Measurements from ENCODE around the gene NPFFR1.
A peak's percentile ranks its signal among the peaks of the same experiment; 100 is the strongest.

NPFFR1 gene

GRCh38 chr10:70283445-70284399 is at the start of gene NPFFR1:
TSS of gene NPFFR1 (minus strand) at chr10:70284004. CDS start at chr10:70283676, 328 bp downstream.
- Histone ChIP-seq H3K36me3 (ENCODE audit: insufficient read depth, low read depth, low read length) (no peaks in the 10 kb centered on the region), H3K9ac (ENCODE audit: low read depth, low read length) (no peak within 1 kb of the TSS), H3K9me3 (ENCODE audit: insufficient read depth, low read depth, low read length) (no peaks in the 10 kb centered on the region), H3K4me1 (ENCODE audit: insufficient read depth, low read length) (no peaks in the 10 kb centered on the region), H3K4me3 (ENCODE audit: low read length) (peak within 1 kb of the TSS; percentile 53), H3K27ac (ENCODE audit: low read length) (no peak within 1 kb of the TSS), H3K27me3 (ENCODE audit: insufficient read depth, low read length) (peaks cover 53% of the 10 kb centered on the region)

GRCh38 chr10:70333268-70333667 is 49.5 kb upstream of the NPFFR1 start:
- no peak overlapping the region for H3K27ac ChIP-seq (ENCODE audit: low read length)
- no peak overlapping the region for H3K9ac ChIP-seq (ENCODE audit: low read depth, low read length)
- H3K27me3 ChIP-seq (ENCODE audit: insufficient read depth, low read length), result no peaks in the 10 kb centered on the region
- peaks cover 2% of the 10 kb centered on the region; the same call in 1 of the 2 replicates for H3K4me1 ChIP-seq (ENCODE audit: insufficient read depth, low read length)
- no peak overlapping the region for H3K4me3 ChIP-seq (ENCODE audit: low read length)
- peaks cover under 1% of the 10 kb centered on the region; the same call in 1 of the 2 replicates for H3K36me3 ChIP-seq (ENCODE audit: insufficient read depth, low read depth, low read length)
- H3K9me3 ChIP-seq (ENCODE audit: insufficient read depth, low read depth, low read length), result no peaks in the 10 kb centered on the region; the same call in 1 of the 2 replicates

GRCh38 chr10:70331486-70332268 is 47.9 kb upstream of the NPFFR1 start:
- Histone ChIP-seq H3K9ac (ENCODE audit: low read depth, low read length) (no peak overlapping the region), H3K27ac (ENCODE audit: low read length) (no peak overlapping the region), H3K9me3 (ENCODE audit: insufficient read depth, low read depth, low read length) (no peaks in the 10 kb centered on the region; the same call in 1 of the 2 replicates), H3K27me3 (ENCODE audit: insufficient read depth, low read length) (no peaks in the 10 kb centered on the region), H3K4me3 (ENCODE audit: low read length) (no peak overlapping the region), H3K4me1 (ENCODE audit: insufficient read depth, low read length) (no peaks in the 10 kb centered on the region; the same call in 1 of the 2 replicates), H3K36me3 (ENCODE audit: insufficient read depth, low read depth, low read length) (no peaks in the 10 kb centered on the region; the same call in 1 of the 2 replicates)

- H3K27me3 ChIP-seq (ENCODE audit: insufficient read depth, low read length), result no peaks in the 10 kb centered on the region
- no peak overlapping the region for H3K9ac ChIP-seq (ENCODE audit: low read depth, low read length)
- no peaks in the 10 kb centered on the region; the same call in 1 of the 2 replicates for H3K36me3 ChIP-seq (ENCODE audit: insufficient read depth, low read depth, low read length)
- H3K27ac ChIP-seq (ENCODE audit: low read length), result no peak overlapping the region
- H3K9me3 ChIP-seq (ENCODE audit: insufficient read depth, low read depth, low read length), result no peaks in the 10 kb centered on the region; the same call in 1 of the 2 replicates
- H3K4me1 ChIP-seq (ENCODE audit: insufficient read depth, low read length), result no peaks in the 10 kb centered on the region
- H3K4me3 ChIP-seq (ENCODE audit: low read length), result no peak overlapping the region
Observed at GRCh38 chr10:70331160-70331485, 47.3 kb upstream of the NPFFR1 start.

- Histone ChIP-seq H3K36me3 (ENCODE audit: insufficient read depth, low read depth, low read length) (no peaks in the 10 kb centered on the region; the same call in 1 of the 2 replicates), H3K9me3 (ENCODE audit: insufficient read depth, low read depth, low read length) (no peaks in the 10 kb centered on the region; the same call in 1 of the 2 replicates), H3K9ac (ENCODE audit: low read depth, low read length) (no peak overlapping the region), H3K27me3 (ENCODE audit: insufficient read depth, low read length) (no peaks in the 10 kb centered on the region), H3K4me1 (ENCODE audit: insufficient read depth, low read length) (no peaks in the 10 kb centered on the region), H3K27ac (ENCODE audit: low read length) (no peak overlapping the region), H3K4me3 (ENCODE audit: low read length) (no peak overlapping the region)
Observed at GRCh38 chr10:70330671-70331070, 46.9 kb upstream of the NPFFR1 start.

GRCh38 chr10:70328967-70329366 is 45.2 kb upstream of the NPFFR1 start:
- no peaks in the 10 kb centered on the region for H3K4me1 ChIP-seq (ENCODE audit: insufficient read depth, low read length)
- H3K27ac ChIP-seq (ENCODE audit: low read length), result no peak overlapping the region
- no peak overlapping the region for H3K9ac ChIP-seq (ENCODE audit: low read depth, low read length)
- H3K4me3 ChIP-seq (ENCODE audit: low read length), result no peak overlapping the region
- H3K36me3 ChIP-seq (ENCODE audit: insufficient read depth, low read depth, low read length), result no peaks in the 10 kb centered on the region; the same call in 1 of the 2 replicates
- H3K27me3 ChIP-seq (ENCODE audit: insufficient read depth, low read length), result no peaks in the 10 kb centered on the region
- H3K9me3 ChIP-seq (ENCODE audit: insufficient read depth, low read depth, low read length), result no peaks in the 10 kb centered on the region; the same call in 1 of the 2 replicates

GRCh38 chr10:70328018-70328417 is 44.2 kb upstream of the NPFFR1 start:
- Histone ChIP-seq H3K9ac (ENCODE audit: low read depth, low read length) (no peak overlapping the region), H3K27ac (ENCODE audit: low read length) (no peak overlapping the region), H3K36me3 (ENCODE audit: insufficient read depth, low read depth, low read length) (no peaks in the 10 kb centered on the region), H3K4me3 (ENCODE audit: low read length) (no peak overlapping the region), H3K27me3 (ENCODE audit: insufficient read depth, low read length) (no peaks in the 10 kb centered on the region), H3K4me1 (ENCODE audit: insufficient read depth, low read length) (no peaks in the 10 kb centered on the region), H3K9me3 (ENCODE audit: insufficient read depth, low read depth, low read length) (no peaks in the 10 kb centered on the region)

- Histone ChIP-seq H3K27me3 (ENCODE audit: insufficient read depth, low read length) (no peaks in the 10 kb centered on the region), H3K27ac (ENCODE audit: low read length) (no peak overlapping the region), H3K4me1 (ENCODE audit: insufficient read depth, low read length) (no peaks in the 10 kb centered on the region), H3K9ac (ENCODE audit: low read depth, low read length) (no peak overlapping the region), H3K4me3 (ENCODE audit: low read length) (no peak overlapping the region), H3K36me3 (ENCODE audit: insufficient read depth, low read depth, low read length) (no peaks in the 10 kb centered on the region), H3K9me3 (ENCODE audit: insufficient read depth, low read depth, low read length) (no peaks in the 10 kb centered on the region)
Observed at GRCh38 chr10:70324951-70325781, 41.4 kb upstream of the NPFFR1 start.

GRCh38 chr10:70324339-70324861 is 40.6 kb upstream of the NPFFR1 start:
- Histone ChIP-seq H3K9ac (ENCODE audit: low read depth, low read length) (no peak overlapping the region), H3K4me1 (ENCODE audit: insufficient read depth, low read length) (no peaks in the 10 kb centered on the region), H3K27me3 (ENCODE audit: insufficient read depth, low read length) (no peaks in the 10 kb centered on the region), H3K9me3 (ENCODE audit: insufficient read depth, low read depth, low read length) (no peaks in the 10 kb centered on the region), H3K4me3 (ENCODE audit: low read length) (no peak overlapping the region), H3K27ac (ENCODE audit: low read length) (no peak overlapping the region), H3K36me3 (ENCODE audit: insufficient read depth, low read depth, low read length) (no peaks in the 10 kb centered on the region)

GRCh38 chr10:70323697-70324338 is 40.0 kb upstream of the NPFFR1 start:
- Histone ChIP-seq H3K9ac (ENCODE audit: low read depth, low read length) (no peak overlapping the region), H3K4me3 (ENCODE audit: low read length) (no peak overlapping the region), H3K27me3 (ENCODE audit: insufficient read depth, low read length) (no peaks in the 10 kb centered on the region), H3K9me3 (ENCODE audit: insufficient read depth, low read depth, low read length) (no peaks in the 10 kb centered on the region), H3K4me1 (ENCODE audit: insufficient read depth, low read length) (no peaks in the 10 kb centered on the region), H3K27ac (ENCODE audit: low read length) (no peak overlapping the region), H3K36me3 (ENCODE audit: insufficient read depth, low read depth, low read length) (no peaks in the 10 kb centered on the region)
